ENCODE measurements around the gene IL17A.

Gene IL17A

DNA sequence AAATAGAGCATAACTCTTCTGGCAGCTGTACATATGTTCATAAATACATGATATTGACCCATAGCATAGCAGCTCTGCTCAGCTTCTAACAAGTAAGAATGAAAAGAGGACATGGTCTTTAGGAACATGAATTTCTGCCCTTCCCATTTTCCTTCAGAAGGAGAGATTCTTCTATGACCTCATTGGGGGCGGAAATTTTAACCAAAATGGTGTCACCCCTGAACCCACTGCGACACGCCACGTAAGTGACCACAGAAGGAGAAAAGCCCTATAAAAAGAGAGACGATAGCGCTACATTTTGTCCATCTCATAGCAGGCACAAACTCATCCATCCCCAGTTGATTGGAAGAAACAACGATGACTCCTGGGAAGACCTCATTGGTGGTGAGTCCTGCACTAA is at the start of gene IL17A:
IL17A (plus strand) TSS at position 301 of the 400 bp plus-strand sequence; CDS start at position 358, 57 bp downstream.
- no peak for DNase-seq

DNA sequence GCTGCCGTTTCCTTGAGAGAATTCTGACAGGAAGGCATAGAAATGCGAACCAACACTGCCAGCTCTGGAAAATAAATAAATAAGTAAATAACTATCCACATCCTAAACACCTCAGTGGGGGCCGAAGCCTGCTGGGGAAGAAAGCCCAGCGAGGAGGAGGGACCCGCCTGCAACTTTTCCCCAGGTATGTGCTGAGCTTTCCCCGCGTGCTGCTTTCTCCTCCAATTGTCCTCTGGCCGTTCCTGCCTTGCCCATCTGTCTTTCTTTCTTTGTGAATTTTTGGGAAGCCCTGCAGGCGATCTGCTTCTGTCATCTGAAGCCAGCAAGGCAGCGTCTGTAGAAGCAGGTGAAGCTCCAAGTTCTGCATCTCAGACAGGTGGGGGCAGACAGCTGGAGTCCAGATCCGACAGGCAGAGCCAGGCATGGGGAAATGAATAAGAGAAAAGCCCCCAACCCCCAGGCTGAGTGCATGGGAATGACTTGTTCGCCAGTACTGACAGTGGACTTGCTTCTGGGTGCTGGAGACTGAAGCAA is 49.2 kb upstream of the IL17A start:
- DNase-seq: no peak

DNA sequence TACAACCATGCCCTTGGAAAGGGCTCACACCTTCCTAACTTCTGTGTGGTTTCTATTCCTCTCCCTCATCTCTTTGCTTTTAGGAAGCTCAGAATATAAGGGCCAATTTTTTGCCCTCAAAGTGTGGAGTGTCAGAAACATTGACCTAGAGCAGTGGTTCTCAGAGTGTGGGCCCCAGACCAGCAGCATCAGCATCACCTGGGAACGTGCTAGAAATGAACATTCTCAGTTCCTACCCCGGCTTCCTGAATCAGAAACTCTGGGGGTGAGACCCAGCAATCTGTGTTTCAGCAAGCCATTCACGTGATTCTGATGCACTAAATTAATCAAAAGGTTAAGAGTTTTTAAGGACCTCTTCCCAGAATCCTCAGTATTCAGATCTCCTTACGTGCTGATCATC is 47.9 kb upstream of the IL17A start:
- DNase-seq: no peak

DNA sequence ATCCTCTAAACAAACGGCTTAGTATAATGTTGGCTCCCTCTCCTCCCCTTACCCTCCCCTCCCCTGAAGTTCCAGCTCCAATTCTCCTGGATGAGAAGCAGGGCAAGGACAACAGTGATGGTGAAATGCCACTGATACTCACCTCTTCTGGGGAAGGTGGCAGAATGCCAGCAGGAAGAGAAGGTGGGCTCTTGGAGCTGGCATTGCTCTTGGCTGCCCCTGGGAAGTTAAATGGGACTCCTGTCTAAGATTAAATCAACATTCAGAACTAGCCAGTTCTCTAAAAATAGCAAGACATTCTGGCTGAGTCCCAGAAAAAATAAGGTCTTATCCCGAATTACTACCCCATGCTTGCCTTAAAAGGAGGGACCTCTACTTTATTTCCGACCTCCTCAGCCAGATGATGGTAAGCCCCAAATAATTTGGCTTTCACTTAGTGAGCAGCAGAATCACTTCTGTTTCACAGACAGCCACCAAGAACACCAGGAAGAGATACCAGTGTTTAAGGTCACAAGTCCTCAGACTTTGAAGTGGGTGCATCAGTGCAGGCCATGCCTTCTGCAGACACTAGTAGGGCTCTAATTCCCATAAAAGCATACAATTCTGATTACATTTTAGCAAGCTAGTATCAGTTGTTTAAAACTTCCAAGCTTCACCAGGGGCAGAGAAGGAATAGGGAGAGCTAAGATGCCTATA is 46.0 kb upstream of the IL17A start:
- DNase-seq: no peak

DNA sequence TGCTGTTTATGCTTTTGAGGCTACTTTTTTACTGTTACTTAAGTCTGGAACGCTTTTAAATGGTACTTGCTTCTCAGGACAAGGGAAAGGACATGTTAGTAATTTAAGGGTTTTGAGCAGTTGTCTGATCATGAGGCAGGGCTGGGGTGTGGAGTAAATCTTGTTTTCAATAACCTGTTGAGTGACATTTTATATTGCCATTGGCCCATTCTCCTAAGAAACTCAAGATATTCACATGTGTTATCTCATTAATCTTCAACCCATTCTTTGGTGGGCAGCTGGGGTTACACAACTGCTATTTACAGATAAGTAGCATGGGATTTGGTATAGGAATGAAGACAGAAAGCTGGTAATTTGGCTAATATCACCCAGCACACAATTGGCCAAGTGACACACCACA is 44.6 kb upstream of the IL17A start:
- no peak for DNase-seq

DNA sequence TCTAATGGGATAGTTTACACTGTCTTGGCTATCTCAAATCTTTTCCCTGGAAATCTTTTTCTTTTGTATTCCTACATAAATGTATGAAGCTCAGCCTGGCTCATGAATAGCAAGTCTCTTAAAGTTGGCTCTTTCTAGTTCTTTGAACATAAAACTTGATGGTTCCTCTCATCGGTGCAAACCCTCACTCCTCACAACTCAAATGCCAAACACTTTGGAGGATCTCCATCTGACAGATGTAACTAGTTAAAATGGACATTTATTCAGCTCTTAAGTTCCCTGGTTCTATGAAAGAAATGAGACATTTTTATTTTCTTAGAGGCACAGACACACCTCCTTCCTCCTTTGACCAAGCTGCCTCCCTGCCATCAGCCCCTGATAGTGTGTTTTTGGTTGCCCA is 43.6 kb upstream of the IL17A start:
- DNase-seq: no peak

DNA sequence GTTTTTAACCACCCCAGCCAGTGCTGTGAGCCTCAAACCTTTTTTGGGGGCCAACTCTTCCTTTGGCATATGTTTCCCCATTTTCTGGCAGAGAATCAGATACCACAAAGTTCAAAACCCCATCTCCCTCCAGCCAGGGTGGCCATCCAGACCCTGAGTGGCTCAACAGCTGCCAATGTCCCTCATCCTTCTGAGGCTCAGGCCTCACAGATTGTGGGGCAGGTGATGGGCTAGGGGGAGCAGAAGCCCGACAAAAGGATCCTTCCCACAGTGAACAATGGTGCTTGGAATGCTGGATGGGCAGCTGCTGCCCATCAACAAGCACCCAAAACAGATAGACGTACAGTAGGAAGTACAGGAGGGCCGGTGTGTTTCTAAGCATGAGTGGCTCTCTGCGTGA is 42.6 kb upstream of the IL17A start:
- no peak for DNase-seq

DNA sequence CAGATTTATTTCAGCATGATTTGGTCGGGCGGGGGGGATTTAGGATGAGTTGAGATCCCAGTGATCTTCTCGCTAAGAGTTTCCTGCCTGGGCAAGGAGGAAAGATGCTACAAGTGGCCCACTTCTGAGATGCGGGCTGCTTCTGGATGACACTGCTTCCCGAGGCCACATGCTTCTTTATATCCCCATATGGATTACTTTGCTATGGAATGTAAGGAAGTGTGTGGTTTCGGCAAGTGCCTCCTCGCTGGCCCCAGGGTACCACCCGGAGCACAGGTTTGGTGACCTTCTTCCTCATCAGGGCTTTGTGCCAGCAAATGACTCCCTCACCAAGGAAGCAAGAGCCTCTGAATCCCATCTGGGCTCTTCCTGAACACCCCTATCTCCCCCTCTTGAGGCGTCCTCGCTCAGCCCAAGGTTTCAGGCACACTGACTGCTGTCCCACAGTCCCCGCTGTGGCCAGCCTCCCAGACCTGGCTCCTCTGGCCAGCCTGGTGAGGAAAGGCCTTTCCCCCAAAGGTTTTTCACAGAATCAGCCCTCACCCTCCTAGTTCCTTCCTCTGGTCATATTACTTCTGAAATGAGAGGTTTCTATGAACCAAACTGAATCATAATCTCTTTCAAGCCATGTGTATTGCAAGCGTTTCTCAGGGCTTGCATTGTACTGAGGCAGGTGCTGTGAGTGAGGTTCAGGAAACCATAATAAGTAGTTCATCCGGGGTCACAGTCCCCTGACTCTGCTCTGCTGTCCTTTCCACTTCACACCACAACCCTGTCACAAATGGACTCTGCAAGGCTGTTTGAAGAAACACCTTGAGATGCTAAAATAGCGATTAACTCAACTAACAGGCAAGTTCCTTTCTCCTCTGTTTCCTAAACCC is 41.7 kb upstream of the IL17A start:
- DNase-seq: no peak

DNA sequence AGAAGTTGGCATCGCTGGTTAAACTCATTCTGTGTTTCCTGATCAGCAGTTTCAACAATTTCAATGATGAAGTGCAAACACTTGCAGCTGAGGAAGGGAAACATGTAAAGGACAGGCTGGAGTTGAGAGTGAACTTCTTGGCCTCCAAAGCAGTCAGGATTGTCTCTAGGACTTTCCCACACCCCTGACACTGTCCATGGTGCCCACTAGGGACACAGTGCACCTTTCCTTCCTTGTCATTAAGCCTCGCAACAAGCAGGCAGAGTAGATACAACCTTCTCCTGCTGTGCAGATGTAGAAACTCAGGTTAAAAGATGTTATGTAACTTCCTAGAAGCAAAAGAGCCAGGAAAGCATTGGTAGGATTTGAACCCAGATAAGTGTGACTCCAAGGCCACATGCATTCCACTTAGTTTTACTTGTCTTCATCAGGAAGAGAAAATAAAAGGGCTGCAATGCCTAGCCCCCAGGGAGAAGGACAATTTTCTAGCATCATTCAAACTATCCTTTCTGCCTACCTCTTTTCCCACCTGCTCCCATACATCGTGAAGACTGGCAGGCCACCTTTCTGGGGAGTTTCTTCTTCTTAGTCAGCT is 39.2 kb upstream of the IL17A start:
- no peak for DNase-seq

DNA sequence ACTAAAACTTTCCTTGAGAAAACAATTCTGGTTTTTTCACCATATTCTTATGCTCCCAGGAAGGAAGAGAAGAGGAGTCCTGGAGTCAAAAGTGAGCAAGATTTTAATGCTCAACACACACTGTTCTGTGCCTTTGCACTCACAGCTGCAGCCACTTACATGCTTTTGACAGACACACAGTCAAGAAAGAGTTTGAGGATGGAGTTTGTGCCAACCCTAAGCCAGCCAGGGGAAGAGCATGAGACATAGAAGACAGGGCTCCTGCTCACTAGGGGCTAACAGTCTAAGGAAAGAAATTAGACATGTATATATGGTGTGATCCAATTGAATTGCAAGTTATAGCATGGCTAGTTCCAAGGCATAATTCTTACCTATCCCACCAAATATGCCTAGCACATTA is 37.1 kb upstream of the IL17A start:
- no peak for DNase-seq

DNA sequence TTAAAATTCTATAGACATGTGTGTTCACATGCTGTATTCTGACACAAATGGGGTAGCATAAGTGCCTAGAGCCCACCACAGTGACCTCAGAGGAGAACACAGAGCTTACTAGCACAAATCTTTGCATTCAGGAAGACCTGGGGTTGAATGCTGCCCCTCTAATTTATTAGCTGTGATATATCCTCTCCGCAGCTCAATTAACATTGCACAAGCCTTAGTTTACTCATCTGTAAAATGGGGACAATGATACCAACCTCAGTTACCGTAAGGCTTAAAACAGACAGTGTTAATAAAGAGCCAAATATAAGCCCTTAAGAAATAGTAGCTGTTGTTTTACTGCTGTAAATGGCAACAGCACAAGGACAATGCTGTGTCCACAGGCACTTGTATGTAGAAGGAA is 36.2 kb upstream of the IL17A start:
- DNase-seq: no peak

DNA sequence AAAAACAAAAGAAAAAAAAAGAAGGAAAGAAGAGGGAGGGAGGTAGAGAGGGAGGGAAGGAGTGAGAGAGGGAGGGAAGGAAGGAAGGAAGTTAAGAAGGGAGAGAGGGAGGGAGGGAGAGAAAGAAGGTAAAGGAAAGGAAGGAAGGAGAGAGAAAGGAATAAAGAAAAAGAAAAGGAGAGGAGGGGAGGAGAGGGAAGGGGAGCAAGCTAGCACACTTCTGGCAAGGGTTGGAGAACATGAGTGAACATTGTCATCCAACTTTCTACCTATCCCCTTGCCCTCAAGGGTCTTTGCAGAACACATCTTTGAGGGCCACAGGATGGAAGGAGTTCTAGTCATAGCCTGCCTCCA is 34.1 kb upstream of the IL17A start:
- no peak for DNase-seq

DNA sequence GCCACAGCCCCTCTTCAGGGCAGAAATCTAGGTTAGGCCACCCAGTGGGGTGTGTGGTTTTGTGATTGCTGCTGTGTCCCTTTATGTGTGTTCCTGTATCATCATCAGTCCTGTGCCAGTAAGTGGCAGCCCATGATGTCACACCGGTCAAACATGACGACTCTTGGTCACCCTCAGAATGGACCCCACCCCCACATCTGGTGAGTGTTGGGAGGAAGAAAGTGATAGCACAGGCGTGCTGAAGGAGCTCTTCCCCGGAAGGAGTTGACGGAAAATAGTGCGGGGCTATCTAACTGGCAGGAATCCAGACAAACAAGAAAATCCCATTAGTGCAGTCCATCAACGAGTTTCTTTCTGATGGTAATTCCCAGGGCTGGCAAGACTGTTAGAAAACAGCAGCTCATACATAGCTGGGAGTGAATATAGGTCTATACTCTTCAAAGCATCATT is 33.4 kb upstream of the IL17A start:
- no peak for DNase-seq

DNA sequence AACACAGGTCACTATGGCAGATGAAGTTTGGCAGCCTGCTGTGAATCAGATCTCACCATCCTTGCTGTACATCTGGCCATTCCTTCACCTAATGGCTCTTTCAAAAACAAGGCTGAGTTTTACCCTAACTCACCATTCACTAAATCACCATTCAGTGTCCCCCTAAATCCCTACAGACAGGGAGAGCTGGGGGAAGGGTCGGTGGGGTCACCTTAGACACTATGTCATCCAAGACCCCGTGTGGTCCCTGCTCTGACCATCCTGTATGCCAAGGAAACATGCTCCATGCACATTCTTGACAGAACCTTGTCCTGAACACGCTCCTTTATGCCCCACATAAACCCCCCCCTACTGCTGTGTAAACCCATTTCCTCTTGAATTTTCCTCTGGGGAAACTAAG is 31.8 kb upstream of the IL17A start:
- no peak for DNase-seq

DNA sequence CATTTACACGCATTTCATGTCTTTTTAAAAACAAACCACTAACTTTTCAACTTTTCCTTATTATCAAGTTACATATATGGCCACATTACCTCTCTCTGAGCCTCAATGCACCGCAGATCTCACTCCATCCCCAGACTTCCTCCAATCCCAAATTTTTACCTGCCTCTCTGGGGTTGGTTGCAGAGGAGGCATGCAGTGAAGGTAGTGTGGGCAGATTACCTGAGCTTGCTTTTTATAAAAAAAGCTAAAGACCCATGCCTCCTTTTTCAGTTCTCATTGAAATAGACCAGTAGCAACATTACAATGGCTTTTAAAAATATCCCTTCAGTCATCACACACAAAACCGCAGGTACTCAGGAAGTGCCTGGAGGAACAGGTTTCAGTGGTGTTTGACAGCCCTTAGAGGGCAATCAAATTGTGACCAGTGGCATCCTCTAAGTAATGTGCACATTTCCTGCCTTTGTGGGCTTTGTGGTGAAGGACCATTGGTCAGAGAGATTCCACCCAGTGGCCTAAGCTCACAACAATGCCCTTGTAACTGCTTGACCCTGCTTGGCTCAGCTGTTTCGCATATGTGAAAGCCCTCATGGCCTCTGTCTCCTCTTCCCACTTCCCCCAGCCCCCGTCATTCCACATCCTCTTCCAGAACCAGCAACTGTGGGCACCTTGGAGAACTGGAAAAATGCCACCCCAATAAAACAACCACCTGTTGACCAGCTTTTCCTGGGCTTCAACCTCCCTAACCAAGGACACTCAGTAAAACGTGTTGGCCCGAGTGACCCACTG is 30.2 kb upstream of the IL17A start:
- no peak for DNase-seq

DNA sequence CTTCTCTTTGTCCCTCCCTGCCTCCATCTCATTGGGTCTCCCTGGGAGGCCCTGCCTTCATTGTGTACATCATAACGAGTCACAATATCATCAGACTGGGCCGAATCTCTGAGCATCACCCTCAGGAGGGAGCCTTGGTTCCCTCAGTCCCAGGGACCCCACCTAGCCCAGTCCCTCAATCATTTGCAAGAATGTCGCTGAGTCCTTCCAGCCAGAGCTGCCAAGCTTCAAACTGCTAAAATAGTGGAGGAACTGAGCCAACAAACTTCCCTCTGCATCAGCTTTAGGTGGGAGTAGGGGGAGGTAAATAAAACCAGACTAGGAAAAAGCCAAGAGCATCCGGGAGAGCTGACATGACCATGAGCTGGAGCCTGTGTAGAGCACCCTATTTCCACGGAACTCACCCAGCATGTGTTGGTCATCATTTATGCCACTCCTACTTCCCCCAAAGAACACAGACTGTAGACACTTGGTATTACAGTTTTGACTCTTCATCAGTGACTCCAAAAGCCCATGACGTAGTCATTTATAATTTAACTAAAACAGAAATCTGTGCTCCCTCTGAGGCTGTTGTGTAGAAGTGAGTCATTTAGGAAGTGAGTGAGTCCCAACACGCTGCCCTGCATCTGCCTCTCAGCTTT is 28.8 kb upstream of the IL17A start:
- no peak for DNase-seq

DNA sequence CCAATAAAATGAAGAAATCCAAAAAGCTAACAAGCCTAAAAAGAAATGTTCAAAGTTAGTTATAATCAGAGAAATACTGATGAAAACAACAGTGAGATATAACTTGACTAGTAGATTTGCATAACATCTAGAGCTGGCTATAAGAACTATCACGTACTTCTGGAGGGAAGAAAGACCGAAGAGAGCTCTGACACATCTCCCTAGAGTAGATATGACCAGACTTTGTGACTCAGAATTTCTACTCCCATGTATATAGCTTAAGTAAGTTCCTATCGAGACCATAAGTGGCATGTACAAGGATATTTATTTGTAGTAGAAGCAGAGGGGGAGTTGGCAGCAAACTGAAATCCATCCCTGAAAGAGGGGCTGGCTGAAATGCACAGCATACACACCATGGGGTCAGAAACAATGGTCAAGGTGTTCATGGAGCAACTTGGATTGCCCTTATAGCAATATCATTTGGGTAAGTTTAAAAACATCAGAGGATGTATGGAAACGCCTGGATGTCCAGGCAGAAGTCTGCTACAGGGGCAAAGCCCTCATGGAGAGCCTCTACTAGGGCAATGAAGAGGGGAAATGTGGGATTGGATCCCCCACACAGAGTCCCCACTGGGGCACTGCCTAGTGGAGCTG is 25.6 kb upstream of the IL17A start:
- no peak for DNase-seq

DNA sequence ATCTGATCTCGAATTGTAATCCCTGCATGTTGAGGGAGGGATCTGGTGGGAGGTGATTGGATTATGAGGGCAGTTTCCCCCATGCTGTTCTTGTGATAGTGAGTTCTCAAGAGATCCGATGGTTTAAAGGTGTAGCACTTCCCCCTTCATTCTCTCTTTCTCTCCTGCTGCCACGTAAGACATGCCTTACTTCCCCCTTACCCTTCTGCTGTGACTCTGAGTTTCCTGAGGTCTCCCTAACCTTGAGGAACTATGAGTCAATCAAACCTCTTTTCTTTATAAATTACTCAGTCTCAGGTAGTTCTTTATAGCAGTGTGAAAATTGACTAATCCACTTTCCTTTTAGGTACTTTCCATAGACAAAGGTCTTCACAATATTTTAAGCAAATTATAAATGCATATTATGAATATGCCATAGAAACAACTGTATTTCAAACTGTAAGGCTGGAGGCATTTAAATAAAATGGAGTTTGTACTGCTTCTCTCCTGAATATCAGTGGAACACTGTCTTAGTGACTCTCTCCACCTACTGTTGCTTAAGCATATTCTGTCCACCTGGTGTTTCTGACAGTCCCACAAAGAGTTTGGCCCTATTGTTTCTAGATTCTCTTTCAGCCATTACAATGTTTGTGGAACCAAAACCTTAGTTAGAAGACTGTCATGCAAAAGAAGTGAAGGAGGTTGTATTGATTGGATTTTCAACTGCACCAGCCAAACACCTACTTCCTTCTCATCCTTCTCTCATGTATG is 24.3 kb upstream of the IL17A start:
- DNase-seq: no peak

DNA sequence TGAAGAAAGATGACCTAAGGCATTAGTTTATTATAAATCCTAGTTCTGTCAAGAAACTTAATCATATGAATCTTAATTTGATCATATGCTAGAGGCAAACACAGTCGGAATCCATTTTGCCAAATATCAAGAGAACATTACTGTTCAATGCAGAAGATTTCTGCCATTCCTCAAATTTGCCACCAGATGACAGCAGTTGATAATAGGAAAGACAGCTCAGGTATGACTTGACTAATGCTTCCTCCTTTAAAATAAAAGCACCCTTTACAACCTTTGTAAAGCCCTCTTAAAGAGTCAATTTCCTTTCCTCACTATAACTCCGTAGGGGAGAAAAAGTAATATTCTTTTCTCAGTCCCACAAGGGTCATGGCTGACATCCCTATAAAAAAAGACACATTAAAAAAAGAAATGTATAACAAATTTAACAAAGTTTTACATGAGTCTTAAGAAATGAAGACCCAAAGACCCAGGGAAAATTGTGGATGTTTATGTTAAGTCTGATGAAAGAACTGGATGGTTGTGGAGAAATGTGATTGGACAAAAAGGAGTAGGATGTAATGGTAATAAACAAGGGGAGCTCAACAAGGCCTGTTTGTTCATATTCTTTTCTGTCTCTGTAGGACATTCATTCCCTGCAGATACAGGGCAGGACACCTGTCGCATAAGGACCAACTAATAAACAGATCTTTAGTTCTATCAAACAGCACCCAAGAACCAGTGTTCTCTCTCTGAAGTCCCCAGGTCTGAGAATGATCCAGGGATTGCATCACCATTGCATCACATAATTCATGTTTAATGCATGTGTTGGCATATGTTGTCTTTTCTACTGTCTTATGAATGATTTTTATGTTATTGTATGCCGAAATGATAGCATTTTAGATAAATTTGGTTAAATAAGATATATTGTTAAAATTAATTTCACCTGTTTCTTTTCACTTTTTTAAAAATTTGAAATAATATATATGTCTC is 23.0 kb upstream of the IL17A start:
- DNase-seq: peak; percentile 6
